ENCODE data around the gene GSS.

Gene GSS

GRCh38 chr20:34971561-34972235 is 16.1 kb upstream of the GSS start:
- POLR2A ChIA-PET, result no interaction called here

GRCh38 chr20:34970846-34971560 is 15.4 kb upstream of the GSS start:
- ChIA-PET POLR2A (no interaction called here), CTCF (no interaction called here)
- DNase-seq (ENCODE audit: extremely low spot score), result no peak
- TF ChIP-seq FOXM1 (IDR thresholded peaks at IDR 0.05; ENCODE audit: borderline replicate concordance), result no peak
- no peak for TF ChIP-seq ELF4 (IDR thresholded peaks at IDR 0.05)
- TF ChIP-seq SP1 (IDR thresholded peaks at IDR 0.05), result no peak
- TF ChIP-seq FOXK2 (IDR thresholded peaks at IDR 0.05), result no peak

More at GRCh38 chr20:34971561-34972235, 16.1 kb upstream of the GSS start:
- TF ChIP-seq ELF4 (IDR thresholded peaks at IDR 0.05) (no peak), HDGF (IDR thresholded peaks at IDR 0.05; ENCODE audit: borderline replicate concordance) (no peak), PKNOX1 (IDR thresholded peaks at IDR 0.05) (no peak), SP1 (IDR thresholded peaks at IDR 0.05) (no peak), FOXA1 (IDR thresholded peaks at IDR 0.05) (no peak), BHLHE40 (IDR thresholded peaks at IDR 0.05; ENCODE audit: borderline replicate concordance) (no peak), L3MBTL2 (conservative IDR thresholded peaks at IDR 0.05) (no peak), ZNF384 (IDR thresholded peaks at IDR 0.05) (no peak), TARDBP (IDR thresholded peaks at IDR 0.05) (no peak), LEF1 (IDR thresholded peaks at IDR 0.05; ENCODE audit: borderline replicate concordance) (no peak), ARNT (IDR thresholded peaks at IDR 0.05) (no peak), SUZ12 (IDR thresholded peaks at IDR 0.05) (no peak), FOXK2 (IDR thresholded peaks at IDR 0.05) (no peak), NFRKB (IDR thresholded peaks at IDR 0.05) (no peak), FOXM1 (IDR thresholded peaks at IDR 0.05; ENCODE audit: borderline replicate concordance) (no peak), CTBP1 (IDR thresholded peaks at IDR 0.05; ENCODE audit: borderline replicate concordance) (no peak)
- DNase-seq (ENCODE audit: extremely low spot score), result no peak
- CTCF ChIA-PET, result interaction anchor here (0.7 kb wide), 1 partner anchor 99 kb away, joined by 3 read pairs; the partner anchor contains the start of gene GGT7

- ChIA-PET CTCF (no interaction called here), POLR2A (no interaction called here)
- no peak for TF ChIP-seq ZNF384 (IDR thresholded peaks at IDR 0.05)
- no peak for TF ChIP-seq FOXA1 (IDR thresholded peaks at IDR 0.05)
- TF ChIP-seq TARDBP (IDR thresholded peaks at IDR 0.05), result no peak
- TF ChIP-seq ARNT (IDR thresholded peaks at IDR 0.05), result no peak
- no peak for TF ChIP-seq BHLHE40 (IDR thresholded peaks at IDR 0.05; ENCODE audit: borderline replicate concordance)
- TF ChIP-seq SUZ12 (IDR thresholded peaks at IDR 0.05), result no peak
- TF ChIP-seq PKNOX1 (IDR thresholded peaks at IDR 0.05), result no peak
- TF ChIP-seq SP1 (IDR thresholded peaks at IDR 0.05), result no peak
- TF ChIP-seq HDGF (IDR thresholded peaks at IDR 0.05; ENCODE audit: borderline replicate concordance), result no peak
- no peak for TF ChIP-seq ELF4 (IDR thresholded peaks at IDR 0.05)
- no peak for TF ChIP-seq NFRKB (IDR thresholded peaks at IDR 0.05)
- TF ChIP-seq CTBP1 (IDR thresholded peaks at IDR 0.05; ENCODE audit: borderline replicate concordance), result no peak
- TF ChIP-seq L3MBTL2 (conservative IDR thresholded peaks at IDR 0.05), result no peak
- TF ChIP-seq LEF1 (IDR thresholded peaks at IDR 0.05; ENCODE audit: borderline replicate concordance), result no peak
- DNase-seq (ENCODE audit: extremely low spot score), result no peak
Measured at GRCh38 chr20:34970193-34970840, 14.7 kb upstream of the GSS start.

- no peak for TF ChIP-seq LEF1 (IDR thresholded peaks at IDR 0.05; ENCODE audit: borderline replicate concordance)
- DNase-seq (ENCODE audit: extremely low spot score), result no peak
- POLR2A ChIA-PET, result no interaction called here
- CTCF ChIA-PET, result no interaction called here
Measured at GRCh38 chr20:34968042-34968775, 12.6 kb upstream of the GSS start.

- no peak for DNase-seq (ENCODE audit: extremely low spot score)
- ChIA-PET CTCF (no interaction called here), POLR2A (interaction anchor here (1.0 kb wide), 1 partner anchor 11 kb away, joined by 4 read pairs; no protein-coding TSS in a partner anchor)
- TF ChIP-seq FOXM1 (IDR thresholded peaks at IDR 0.05; ENCODE audit: borderline replicate concordance) (no peak), NFRKB (IDR thresholded peaks at IDR 0.05) (no peak), ARNT (IDR thresholded peaks at IDR 0.05) (no peak), FOXA1 (IDR thresholded peaks at IDR 0.05) (no peak), SP1 (IDR thresholded peaks at IDR 0.05) (no peak), FOXK2 (IDR thresholded peaks at IDR 0.05) (no peak), PKNOX1 (IDR thresholded peaks at IDR 0.05) (no peak)
Measured at GRCh38 chr20:34967421-34967820, 11.8 kb upstream of the GSS start.

GRCh38 chr20:34965051-34965450 is 9.4 kb upstream of the GSS start:
- POLR2A ChIA-PET, result no interaction called here
- TF ChIP-seq TARDBP (IDR thresholded peaks at IDR 0.05) (no peak), LEF1 (IDR thresholded peaks at IDR 0.05; ENCODE audit: borderline replicate concordance) (no peak), ELF4 (IDR thresholded peaks at IDR 0.05) (no peak), L3MBTL2 (conservative IDR thresholded peaks at IDR 0.05) (no peak), SP1 (IDR thresholded peaks at IDR 0.05) (no peak), BHLHE40 (IDR thresholded peaks at IDR 0.05; ENCODE audit: borderline replicate concordance) (no peak), FOXA1 (IDR thresholded peaks at IDR 0.05) (no peak), ZNF384 (IDR thresholded peaks at IDR 0.05) (no peak), NFRKB (IDR thresholded peaks at IDR 0.05) (no peak), ARNT (IDR thresholded peaks at IDR 0.05) (no peak), FOXK2 (IDR thresholded peaks at IDR 0.05) (no peak), FOXM1 (IDR thresholded peaks at IDR 0.05; ENCODE audit: borderline replicate concordance) (no peak), HDGF (IDR thresholded peaks at IDR 0.05; ENCODE audit: borderline replicate concordance) (no peak), CTBP1 (IDR thresholded peaks at IDR 0.05; ENCODE audit: borderline replicate concordance) (no peak)
- no peak for DNase-seq (ENCODE audit: extremely low spot score)
- CTCF ChIA-PET, result no interaction called here
